Stimulated activated CD8-positive, alpha-beta memory T cell treated with anti-CD3 and anti-CD28 coated beads, Interleukin-12 subunit alpha, Interleukin-12 subunit beta, amount 100 ng/mL, for 24 hours (primary cell): ENCODE data around the gene DEPDC7.
A peak's percentile ranks its signal among the peaks of the same experiment; 100 is the strongest.
"Not testable (repeated sequence)": the region's sequence is repeated elsewhere in the genome, so short reads cannot be mapped to it uniquely, and the experiment has no call there.

Experiments used
- DNase-seq: peaks from one replicate; pipeline ENCODE4 v3.0.0-alpha.2; 2020; ENCODE audit errors: extremely low read depth

The DEPDC7 gene

GRCh38 chr11:33025339-33025722, 9.7 kb downstream of the DEPDC7 start:
- DNase-seq: no peak

- DNase-seq: no peak
Observed at GRCh38 chr11:33027233-33027632, 11.6 kb downstream of the DEPDC7 start.

GRCh38 chr11:33027846-33028536, 12.3 kb downstream of the DEPDC7 start:
- no peak for DNase-seq

- no peak for DNase-seq
Observed at GRCh38 chr11:33028537-33028914, 12.8 kb downstream of the DEPDC7 start.

- not testable (repeated sequence) for DNase-seq
Observed at GRCh38 chr11:33029218-33029617, 13.5 kb downstream of the DEPDC7 start.

GRCh38 chr11:33033493-33033892, 17.8 kb downstream of the DEPDC7 start:
- no peak for DNase-seq

- DNase-seq: no peak
Observed at GRCh38 chr11:33035011-33035410, 19.3 kb downstream of the DEPDC7 start.

GRCh38 chr11:33039274-33040032, 23.8 kb downstream of the DEPDC7 start, which contains the start of gene TCP11L1:
Gene TCP11L1 (plus strand): TSS chr11:33039572. CDS start chr11:33043774, 4,202 bp downstream.
- DNase-seq: peak; percentile 21

- DNase-seq: no peak
Observed at GRCh38 chr11:33040033-33040861, 24.6 kb downstream of the DEPDC7 start.

- DNase-seq: no peak
Observed at GRCh38 chr11:33040862-33041453, 25.3 kb downstream of the DEPDC7 start.

- no peak for DNase-seq
Observed at GRCh38 chr11:33043221-33043830, 27.6 kb downstream of the DEPDC7 start.

GRCh38 chr11:33044285-33044756, 28.6 kb downstream of the DEPDC7 start:
- DNase-seq: no peak

GRCh38 chr11:33045551-33046255, 30.0 kb downstream of the DEPDC7 start:
- no peak for DNase-seq

- not testable (repeated sequence) for DNase-seq
Observed at GRCh38 chr11:33048701-33049100, 33.0 kb downstream of the DEPDC7 start.

- DNase-seq: not testable (repeated sequence)
Observed at GRCh38 chr11:33049565-33050408, 34.1 kb downstream of the DEPDC7 start.

GRCh38 chr11:33052231-33052630, 36.6 kb downstream of the DEPDC7 start:
- DNase-seq: no peak

GRCh38 chr11:33055375-33055774, 39.7 kb downstream of the DEPDC7 start:
- DNase-seq: no peak

- DNase-seq: no peak
Observed at GRCh38 chr11:33057284-33057683, 41.6 kb downstream of the DEPDC7 start.

GRCh38 chr11:33059331-33060007, 43.8 kb downstream of the DEPDC7 start:
- DNase-seq: no peak
